HG03521 (cell line): ENCODE data around the gene GAPVD1.
"Not testable (repeated sequence)": the region's sequence is repeated elsewhere in the genome, so short reads cannot be mapped to it uniquely, and the experiment has no call there.

ENCODE experiments used
- ATAC-seq: cut with Tn5 transposase; IDR thresholded peaks from one replicate; pipeline ENCODE4 v1.9.1; 2021; ENCODE audit warnings: mild to moderate bottlenecking, moderate library complexity; ENCODE audit not compliant: unreplicated experiment

Gene GAPVD1

GRCh38 chr9:125366676-125367075 is 105.0 kb downstream of the GAPVD1 start:
- ATAC-seq, result no peak

GRCh38 chr9:125370786-125371185 is 109.2 kb downstream of the GAPVD1 start:
- ATAC-seq, result no peak

- ATAC-seq, result no peak
These were observed 111.0 kb downstream of the GAPVD1 start for GRCh38 chr9:125372441-125373226.

- ATAC-seq, result peak; percentile 54
These were observed 113.0 kb downstream of the GAPVD1 start for GRCh38 chr9:125374443-125375309.

GRCh38 chr9:125375820-125376219 is 114.2 kb downstream of the GAPVD1 start:
- no peak for ATAC-seq

- ATAC-seq, result no peak
These were observed 114.9 kb downstream of the GAPVD1 start for GRCh38 chr9:125376261-125377226.

GRCh38 chr9:125377584-125378250 is 116.1 kb downstream of the GAPVD1 start:
- ATAC-seq, result no peak

- no peak for ATAC-seq
These were observed 117.2 kb downstream of the GAPVD1 start for GRCh38 chr9:125378778-125379177.

GRCh38 chr9:125379208-125379607 is 117.6 kb downstream of the GAPVD1 start:
- no peak for ATAC-seq

- ATAC-seq, result no peak
These were observed 118.8 kb downstream of the GAPVD1 start for GRCh38 chr9:125380406-125380805.

GRCh38 chr9:125387861-125388524 is 126.4 kb downstream of the GAPVD1 start:
- ATAC-seq, result no peak

GRCh38 chr9:125388978-125389377 is 127.4 kb downstream of the GAPVD1 start:
- no peak for ATAC-seq

- ATAC-seq, result no peak
These were observed 130.1 kb downstream of the GAPVD1 start for GRCh38 chr9:125391704-125392103.

GRCh38 chr9:125393426-125393825 is 131.8 kb downstream of the GAPVD1 start:
- ATAC-seq, result no peak

- no peak for ATAC-seq
These were observed 135.2 kb downstream of the GAPVD1 start for GRCh38 chr9:125396799-125397198.

GRCh38 chr9:125397736-125398135 is 136.1 kb downstream of the GAPVD1 start:
- no peak for ATAC-seq

GRCh38 chr9:125398243-125398642 is 136.6 kb downstream of the GAPVD1 start:
- ATAC-seq, result no peak

GRCh38 chr9:125399165-125399564 is 137.5 kb downstream of the GAPVD1 start:
- no peak for ATAC-seq

- no peak for ATAC-seq
These were observed 138.0 kb downstream of the GAPVD1 start for GRCh38 chr9:125399666-125400065.

- ATAC-seq, result not testable (repeated sequence)
These were observed 138.6 kb downstream of the GAPVD1 start for GRCh38 chr9:125400232-125400631.
